NB4 (cell line): ENCODE results near the gene SHISAL1.

Experiments used
- DNase-seq: peaks from one replicate; pipeline ENCODE4 v3.0.0; 2010; ENCODE audit warnings: low read depth
- H3K4me3 ChIP-seq: one replicate; pipeline ENCODE4 v1.5.1; 2011; ENCODE audit warnings: mild to moderate bottlenecking, low read depth, low read length, moderate library complexity
- MYC ChIP-seq: IDR thresholded peaks from 2 replicates; pipeline ENCODE4 v1.6.1; 2011; ENCODE audit warnings: low read depth, low read length
- POLR2A ChIP-seq: IDR thresholded peaks from 2 replicates; pipeline ENCODE4 v1.6.1; 2011; ENCODE audit warnings: mild to moderate bottlenecking; ENCODE audit not compliant: insufficient read length; ENCODE audit errors: extremely low read depth
- TF ChIP-seq, protein P1 (sequence below): IDR thresholded peaks from 2 replicates; pipeline ENCODE4 v1.6.1; 2011; ENCODE audit warnings: low read depth, low read length
- TF ChIP-seq, protein P2 (sequence below): IDR thresholded peaks from one replicate; pipeline ENCODE4 v1.5.1; 2012; ENCODE audit warnings: low read depth, low read length

SHISAL1 gene

DNA sequence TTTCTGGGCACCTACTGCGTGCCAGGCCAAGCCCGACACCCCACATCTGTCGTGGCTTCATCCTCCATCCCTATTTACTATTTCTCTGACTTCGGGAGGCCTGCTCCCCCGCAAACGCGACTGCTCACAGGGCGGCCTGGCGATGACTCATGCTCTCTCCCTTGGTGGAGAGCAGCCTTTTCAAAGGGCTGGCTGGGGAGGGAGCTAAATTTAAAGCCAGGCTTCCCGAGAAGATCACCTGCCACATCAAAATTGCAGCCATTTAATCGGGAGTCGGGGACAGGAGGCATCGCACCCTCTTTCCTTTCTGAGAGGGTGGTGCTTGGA, 24.9 kb upstream of the SHISAL1 start:
- peak; percentile 70 for DNase-seq
- TF ChIP-seq, protein P1, sequence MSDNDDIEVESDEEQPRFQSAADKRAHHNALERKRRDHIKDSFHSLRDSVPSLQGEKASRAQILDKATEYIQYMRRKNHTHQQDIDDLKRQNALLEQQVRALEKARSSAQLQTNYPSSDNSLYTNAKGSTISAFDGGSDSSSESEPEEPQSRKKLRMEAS, result no peak
- TF ChIP-seq MYC (no peak), POLR2A (no peak)
- TF ChIP-seq, protein P2, sequence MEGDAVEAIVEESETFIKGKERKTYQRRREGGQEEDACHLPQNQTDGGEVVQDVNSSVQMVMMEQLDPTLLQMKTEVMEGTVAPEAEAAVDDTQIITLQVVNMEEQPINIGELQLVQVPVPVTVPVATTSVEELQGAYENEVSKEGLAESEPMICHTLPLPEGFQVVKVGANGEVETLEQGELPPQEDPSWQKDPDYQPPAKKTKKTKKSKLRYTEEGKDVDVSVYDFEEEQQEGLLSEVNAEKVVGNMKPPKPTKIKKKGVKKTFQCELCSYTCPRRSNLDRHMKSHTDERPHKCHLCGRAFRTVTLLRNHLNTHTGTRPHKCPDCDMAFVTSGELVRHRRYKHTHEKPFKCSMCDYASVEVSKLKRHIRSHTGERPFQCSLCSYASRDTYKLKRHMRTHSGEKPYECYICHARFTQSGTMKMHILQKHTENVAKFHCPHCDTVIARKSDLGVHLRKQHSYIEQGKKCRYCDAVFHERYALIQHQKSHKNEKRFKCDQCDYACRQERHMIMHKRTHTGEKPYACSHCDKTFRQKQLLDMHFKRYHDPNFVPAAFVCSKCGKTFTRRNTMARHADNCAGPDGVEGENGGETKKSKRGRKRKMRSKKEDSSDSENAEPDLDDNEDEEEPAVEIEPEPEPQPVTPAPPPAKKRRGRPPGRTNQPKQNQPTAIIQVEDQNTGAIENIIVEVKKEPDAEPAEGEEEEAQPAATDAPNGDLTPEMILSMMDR, result no peak
- no peak overlapping the region for H3K4me3 ChIP-seq

DNA sequence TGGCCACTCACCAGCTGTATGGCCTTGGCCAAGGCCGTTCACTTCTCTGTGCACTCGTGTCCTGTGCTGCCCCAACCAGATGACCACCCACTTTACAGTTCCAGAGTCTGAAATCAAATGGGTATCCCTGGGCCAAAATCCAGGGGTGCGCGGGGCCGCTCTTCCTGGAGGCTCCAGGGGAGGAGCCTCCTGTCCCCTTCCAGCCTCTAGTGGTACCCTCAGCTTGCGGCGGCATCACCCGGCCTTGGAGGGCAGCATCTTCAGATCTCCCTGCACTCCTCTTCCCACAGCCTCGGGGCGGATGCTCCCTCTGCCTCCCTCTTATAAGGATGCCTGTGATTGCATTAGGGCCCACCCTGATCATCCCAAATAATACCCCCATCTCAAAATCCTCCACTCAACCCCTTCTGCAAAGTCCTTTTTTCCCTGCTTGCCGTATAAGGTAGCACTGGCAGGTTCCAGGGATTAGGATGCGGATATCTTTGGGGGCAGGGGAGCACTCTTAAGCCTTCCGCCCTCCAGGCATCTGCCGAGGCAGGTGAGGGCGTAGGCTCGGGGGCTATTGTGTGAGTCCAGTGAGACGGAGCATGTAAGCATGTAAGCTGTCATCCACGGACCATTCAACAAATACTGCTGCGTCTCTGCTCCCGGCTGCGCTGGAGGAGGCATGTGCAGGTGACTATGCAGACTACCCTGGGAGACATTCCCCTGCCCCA, 24.4 kb upstream of the SHISAL1 start:
- no peak for DNase-seq
- H3K4me3 ChIP-seq, result no peak overlapping the region
- no peak for TF ChIP-seq MYC
- TF ChIP-seq, protein P2, result no peak
- TF ChIP-seq, protein P1, result no peak
- no peak for TF ChIP-seq POLR2A

DNA sequence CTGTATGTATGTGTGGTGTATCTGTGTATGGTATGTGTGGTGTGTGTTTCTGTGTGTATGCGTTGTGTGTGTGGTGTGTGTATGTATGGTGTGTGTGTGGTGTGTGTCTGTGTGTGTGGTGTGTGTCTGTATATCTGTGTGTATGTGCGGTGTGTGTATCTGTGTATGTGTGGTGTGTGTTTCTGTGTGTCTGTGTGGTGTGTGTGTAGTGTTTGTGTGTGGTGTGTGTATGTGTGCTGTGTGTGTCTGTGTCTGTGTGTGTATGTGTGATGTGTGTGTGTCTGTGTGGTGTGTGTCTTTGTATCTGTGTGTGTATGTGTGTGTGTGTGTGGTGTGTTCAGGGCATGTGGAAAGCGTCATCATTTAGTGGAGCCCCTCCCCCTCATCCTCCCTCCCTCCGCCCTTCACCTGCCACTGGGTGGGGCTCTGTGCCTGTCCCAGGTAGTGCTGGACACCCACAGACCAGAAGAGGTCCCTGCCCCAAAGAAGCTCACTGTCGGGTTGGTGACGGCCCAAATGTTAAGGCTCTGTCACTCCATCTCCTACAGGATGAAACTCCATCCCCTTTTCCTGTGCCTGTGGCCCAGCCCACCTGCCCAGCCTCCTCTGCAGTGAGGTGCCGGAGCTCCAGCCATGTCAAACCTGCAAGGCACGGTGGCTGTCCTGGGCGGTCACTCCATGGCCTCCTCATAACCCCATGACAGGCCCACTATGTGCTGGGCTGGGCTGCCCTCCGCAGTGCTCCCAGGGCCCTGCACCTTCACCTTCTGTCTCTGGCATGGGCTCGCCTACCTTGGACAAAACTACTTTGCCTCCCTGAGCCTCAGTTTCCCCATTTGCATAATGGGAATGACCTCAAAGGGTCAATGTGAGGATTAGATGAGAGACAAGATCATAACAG, 23.4 kb upstream of the SHISAL1 start:
- TF ChIP-seq, protein P1, result no peak
- TF ChIP-seq, protein P2, result no peak
- TF ChIP-seq POLR2A, result no peak
- TF ChIP-seq MYC, result no peak
- DNase-seq, result no peak
- H3K4me3 ChIP-seq, result no peak overlapping the region

DNA sequence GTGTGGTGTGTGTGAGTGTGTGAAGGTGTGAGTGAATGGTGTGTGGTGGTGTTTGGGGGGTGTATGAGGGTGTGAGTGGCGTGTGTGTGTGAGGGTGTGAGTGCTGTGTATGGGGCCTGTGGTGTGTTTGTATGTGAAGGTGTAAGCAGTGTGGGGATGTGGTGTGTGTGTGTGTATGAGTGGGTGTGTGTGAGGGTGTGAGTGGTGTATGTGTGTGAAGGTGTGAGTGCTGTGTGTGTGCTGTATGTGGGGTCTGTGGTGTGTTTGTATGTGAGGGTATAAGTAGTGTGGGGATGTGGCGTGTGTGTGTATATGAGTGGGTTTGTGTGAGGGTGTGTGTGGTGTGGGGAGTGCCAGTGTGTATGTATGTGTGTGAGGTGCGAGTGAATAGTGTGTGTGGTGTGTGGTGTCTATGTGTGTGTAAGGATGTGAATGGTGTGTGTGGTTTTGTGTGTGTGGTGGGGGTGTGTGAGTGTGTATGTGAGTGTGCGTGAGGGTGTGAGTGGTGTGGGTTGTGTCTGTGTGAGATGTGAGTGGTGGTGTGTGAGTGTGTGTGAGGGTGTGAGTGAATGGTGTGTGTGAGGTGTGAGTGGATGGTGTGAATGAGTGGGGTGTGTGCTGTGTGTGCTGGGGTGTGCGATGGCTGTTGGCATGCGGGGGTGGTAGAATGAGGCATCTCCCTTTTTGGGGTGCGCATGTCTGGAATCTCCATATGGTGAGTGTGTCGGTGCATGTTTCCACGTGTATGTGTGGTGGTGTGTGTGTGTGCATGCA, 22.5 kb upstream of the SHISAL1 start:
- DNase-seq, result no peak
- TF ChIP-seq, protein P2, result no peak
- TF ChIP-seq MYC (no peak), POLR2A (no peak)
- TF ChIP-seq, protein P1, result no peak
- H3K4me3 ChIP-seq, result no peak overlapping the region

DNA sequence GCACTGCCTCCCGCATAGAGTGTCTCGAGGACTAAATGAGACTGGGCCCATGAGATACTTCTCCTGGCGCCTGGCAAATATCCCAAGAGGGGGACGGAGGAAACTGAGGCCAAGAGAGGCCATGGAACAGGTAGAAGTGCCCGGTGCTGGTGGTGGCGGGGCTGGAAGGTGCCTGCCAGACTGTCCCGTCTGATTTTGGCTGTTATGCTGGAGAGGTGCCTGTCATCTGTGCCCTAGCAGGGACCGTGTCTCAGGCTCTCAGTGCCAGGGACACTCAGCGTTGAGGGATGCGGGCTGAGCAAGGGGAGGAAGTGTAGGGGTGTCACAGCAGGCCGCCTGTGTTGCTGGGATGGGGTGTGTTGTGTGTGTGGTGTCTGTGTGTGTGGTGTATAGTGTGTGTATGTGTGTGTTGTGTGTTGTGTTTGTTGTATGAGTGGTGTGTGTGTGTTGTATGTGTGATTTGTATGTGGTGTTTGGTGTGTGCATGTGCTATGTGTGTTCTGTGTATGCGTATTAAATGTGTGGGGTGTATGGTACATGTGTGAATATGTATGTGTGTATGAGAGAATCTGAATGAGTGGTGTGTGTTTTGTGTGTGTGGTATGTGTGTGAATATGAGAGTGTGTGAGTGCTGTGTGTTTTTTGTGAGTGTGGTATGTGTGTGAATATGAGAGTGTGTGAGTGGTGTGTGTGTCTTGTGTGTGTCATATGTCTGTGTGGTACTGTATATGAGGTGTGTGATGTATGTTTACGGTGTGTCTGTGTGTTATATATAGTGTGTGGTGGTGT, 21.3 kb upstream of the SHISAL1 start:
- no peak for DNase-seq
- H3K4me3 ChIP-seq, result no peak overlapping the region
- TF ChIP-seq, protein P1, result no peak
- TF ChIP-seq, protein P2, result no peak
